Stimulated activated CD4-positive, alpha-beta T cell treated with anti-CD3 and anti-CD28 coated beads, TNF-alpha, amount 100 ng/mL, for 4 hours (primary cell): Measurements from ENCODE around the gene CADPS.

Experiments used
- DNase-seq, 3 experiments: peaks; one replicate each; pipeline ENCODE4 v3.0.0-alpha.2; 2020; ENCODE audit warnings: low read depth in 3 of 3

CADPS gene

GRCh38 chr3:62376906-62377877 lies 498.0 kb downstream of the CADPS start:
- DNase-seq: no peak

DNA sequence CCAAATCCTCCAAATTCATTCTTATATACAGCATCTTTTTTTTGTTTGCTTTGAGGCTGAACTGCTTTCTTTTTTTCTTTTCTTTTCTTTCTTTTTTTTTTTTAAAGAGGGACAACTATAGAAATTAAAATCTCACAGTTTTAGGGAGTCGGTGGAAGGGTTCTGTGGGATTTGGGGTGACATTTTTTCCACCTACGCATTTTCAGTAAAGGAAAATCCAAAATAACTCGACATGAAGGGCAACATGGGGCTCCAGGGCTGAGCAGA lies 498.8 kb downstream of the CADPS start:
- no peak for DNase-seq

DNA sequence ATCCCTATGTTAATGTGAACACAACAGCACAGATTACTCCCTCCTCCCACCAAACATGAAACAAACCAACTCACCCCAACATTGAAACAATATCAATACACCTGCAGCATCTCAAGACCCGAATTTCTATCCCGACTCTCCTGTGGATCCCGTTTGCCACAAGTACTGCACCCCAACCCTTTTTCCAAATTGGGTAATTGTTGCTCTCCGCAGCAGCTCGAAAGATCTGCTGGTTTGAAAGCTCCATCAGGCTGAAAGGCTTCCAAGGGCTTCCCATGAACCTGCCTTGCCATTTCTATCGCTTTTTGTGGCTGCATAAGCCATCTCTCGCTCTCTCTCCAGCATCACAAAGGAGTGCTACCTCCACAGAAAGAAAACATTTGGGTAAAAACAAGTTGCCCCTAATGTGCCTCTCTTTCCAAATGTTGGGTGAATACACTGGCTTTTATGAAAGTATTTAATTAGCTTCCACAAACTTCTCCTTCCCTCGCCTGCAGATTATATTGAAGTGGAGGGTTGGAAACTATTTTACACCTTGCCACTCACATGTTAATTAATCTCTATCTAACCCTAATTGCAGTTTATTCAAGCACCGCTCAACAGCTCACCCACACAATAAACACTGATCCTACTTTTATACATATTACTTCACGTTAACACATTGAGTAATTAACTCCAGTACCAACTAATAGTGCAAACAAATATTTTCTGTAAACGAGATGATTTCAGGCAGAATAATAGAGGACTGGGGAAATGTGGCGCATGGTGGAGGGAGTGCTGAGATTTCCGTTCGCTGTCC lies 499.4 kb downstream of the CADPS start:
- no peak for DNase-seq

DNA sequence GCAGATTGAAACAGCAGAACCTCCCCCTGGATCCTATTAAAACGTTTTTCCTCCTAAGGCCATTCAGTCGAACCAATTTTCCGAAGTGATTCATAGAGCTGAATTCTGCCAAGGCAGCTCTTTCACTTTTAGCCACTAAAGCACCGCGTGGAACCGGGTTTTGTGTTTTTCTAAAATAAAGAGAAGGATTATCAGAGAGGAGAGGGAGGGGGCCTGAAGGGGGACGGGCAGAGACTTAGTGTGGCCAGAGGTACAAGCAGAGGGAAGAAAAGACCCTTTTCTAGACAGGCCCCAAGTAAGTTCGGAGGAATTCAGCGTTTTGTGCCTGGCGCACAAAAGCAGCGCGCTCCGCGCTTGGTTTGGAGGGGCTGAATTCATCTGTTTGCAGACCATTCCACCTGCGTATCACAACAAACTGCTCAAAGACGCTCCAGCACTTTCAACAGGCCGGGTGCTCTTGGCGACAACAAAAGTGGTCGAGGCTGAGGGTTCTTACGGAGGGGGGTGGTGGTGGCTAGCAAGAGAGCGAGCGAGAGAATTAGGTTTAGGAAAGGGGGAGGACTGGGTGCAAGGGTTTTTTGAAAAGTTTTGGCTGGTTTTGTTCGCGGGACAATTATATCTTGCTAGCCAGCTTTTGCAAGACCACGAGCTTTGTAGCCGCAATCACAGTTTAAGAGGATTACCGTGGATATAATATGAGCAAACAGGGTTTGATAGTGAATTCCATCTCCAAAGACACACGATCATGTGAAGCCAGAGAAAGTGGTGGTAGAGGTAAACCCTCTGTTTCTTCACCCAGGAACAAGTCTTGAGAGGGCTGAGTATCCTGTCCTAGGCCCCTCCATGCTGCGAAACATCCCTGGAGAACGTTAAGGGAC lies 500.6 kb downstream of the CADPS start:
- no peak for DNase-seq

DNA sequence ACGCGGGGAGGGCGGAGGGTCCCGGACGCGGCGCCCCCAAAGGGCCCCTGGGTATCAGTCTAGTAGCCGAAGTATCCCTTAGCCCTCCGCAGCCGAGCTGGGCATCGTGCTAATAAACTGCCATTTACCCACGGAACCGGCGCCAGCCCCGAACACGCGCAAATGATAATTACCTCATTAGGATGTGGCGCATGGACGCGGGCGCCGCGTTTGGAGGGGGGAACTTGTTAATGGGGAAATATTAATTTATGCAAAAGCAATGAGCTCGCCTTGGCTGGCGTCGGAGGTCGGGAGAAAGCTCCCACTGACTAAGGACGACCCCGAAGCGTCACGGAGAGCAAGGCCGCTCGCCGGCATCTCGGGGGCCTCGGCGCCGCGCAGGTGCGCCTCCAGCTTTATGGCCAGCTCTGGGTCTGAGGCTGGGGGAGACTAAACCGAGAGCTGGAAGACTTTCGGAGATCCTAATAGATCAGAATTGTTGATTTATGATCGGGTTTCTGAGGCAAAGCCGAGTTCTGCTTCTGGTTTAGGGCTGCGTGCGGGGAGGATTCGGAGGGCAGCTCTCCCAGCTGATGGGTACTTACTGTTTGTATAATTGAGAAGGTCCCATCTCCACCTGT lies 501.4 kb downstream of the CADPS start:
- DNase-seq: no peak

- DNase-seq: no peak
Measured at GRCh38 chr3:62373215-62373614, 502.0 kb downstream of the CADPS start, which contains the start of gene FEZF2. Gene FEZF2 (minus strand): TSS chr3:62373550. CDS start chr3:62372868, 682 bp downstream.

- DNase-seq: no peak
Measured at GRCh38 chr3:62372621-62373041, 502.6 kb downstream of the CADPS start.

GRCh38 chr3:62371720-62372591 lies 503.3 kb downstream of the CADPS start:
- no peak for DNase-seq

GRCh38 chr3:62370858-62371719 lies 504.1 kb downstream of the CADPS start:
- no peak for DNase-seq

DNA sequence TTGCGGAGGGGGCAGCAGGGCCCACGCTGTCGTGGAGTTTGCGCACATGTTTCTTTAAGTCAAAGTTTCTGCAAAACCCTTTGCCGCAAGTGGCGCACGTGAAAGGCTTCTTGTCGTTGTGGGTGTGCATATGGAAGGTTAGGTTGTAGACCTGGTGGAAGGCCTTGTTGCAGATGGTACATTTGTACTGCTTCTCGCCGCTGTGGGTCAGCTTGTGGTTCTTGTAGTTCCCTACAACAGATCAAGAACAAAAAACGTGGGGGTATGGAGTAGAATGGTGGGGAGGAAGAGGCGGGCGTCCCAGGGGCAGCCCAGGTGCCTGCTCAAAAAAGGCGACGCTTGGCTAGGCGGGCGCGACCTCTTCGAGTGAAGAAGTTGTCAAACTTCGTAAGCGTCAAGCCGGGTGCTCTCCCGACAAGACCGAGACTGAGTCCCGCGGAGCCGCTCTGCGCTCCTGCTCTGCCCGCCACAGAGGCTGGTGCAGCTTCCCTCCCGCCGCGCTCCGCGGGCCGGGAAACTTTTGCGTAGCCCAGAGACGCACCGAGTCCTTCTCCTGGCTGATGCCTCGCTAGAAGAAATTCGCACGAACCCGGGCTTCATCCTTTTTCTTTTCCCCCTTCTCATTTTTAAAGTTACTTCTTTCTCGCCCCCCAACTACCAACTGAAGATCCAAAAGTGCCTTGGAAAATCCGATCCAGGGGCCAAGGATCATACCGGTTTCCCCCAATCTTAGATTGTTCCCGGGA lies 504.9 kb downstream of the CADPS start:
- no peak for DNase-seq

GRCh38 chr3:62369476-62369743 lies 505.8 kb downstream of the CADPS start:
- no peak for DNase-seq

DNA sequence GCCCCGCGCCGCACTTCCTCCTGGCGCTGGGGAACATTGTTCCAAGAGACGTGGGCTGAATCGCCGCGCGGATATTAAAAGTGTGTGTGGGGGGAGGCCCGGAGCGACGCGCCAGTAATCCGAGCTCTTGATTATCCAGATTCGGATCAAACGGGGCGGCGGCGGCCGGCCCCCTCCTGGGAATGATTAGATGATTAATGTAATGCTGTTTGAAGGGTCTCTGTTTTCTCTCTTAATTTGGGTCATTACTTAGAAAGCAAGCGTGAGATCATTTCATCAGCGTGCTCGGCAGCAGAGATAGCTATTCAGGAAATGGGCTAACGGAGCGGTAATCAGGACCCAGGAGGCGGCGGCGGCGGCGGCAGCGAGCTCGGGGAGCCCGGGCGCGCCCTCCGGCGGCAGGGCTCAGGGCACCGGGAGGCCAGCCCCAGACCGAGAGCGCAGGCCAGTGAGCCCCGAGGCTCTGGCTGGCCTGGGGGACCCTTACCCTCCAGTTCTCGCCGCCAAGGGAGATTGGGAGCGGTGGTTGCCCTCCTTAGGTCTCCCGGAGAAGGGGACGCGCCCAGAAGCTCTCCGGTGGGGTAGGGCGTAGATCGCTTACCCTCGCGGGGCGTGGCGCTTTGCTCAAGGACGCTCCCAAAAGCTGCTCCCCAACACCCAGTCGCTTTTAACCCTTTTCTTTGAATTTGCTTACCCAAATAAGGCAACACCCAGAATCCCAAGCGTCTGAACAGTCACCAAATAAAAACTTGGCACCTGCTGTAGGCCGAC lies 506.3 kb downstream of the CADPS start:
- no peak for DNase-seq

DNA sequence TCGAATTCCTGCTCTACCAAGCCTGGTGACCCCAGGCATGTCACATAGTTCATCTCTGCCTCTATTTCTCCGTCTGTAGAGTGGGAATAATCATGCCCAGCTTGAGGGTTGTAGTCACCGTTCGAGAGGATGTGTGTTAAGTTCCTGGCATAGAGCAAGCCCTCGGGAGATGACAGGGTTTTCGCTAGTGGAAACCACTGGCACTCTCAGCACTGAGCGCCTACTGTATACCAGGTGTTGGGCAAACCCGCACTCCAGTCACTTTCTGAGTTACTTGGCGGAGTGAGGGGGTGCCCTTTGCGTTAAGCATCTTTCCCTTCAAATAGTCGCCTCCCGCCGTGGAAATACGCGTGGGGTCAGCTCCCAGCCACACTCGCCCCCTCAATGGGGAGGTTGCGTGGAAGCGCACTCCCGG lies 506.9 kb downstream of the CADPS start:
- DNase-seq: no peak

DNA sequence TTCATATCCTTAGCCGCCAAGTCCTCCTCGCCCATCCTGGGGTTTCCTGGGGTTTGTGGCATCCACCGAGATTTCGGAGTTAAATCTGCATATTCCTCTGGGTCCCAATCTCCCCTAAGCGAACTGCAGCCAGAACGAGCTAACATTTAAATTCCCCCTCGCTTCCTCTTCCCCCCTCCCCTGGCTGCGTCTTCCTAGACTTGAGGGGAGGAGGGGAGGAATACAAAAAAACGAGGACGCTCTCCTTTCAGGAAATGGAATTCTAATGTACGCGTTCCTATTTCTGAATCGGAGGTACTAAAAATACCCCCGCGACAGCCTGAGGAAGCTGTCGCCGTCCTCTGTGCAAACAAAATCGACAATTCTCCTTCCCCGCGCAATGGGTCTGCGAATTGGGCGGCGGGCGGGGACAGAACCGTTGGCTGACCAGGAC lies 507.4 kb downstream of the CADPS start:
- no peak for DNase-seq

DNA sequence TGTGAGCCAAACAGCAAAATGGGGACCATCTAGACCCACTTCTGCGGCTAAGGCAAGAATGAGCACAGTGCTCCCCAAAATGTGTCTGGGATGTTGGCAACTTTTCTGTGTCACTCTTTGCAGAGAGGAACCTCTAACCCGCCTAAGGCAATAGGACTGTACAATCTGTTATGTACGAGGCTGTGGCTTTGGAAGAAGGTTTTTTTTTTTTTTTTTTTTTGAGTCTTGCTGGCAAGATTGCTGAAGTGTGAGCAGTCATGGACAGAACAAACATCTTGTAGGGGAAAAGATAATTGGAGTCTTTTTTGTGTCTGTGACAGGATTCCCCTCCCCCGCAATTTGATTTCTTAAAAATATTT lies 509.1 kb downstream of the CADPS start:
- DNase-seq: no peak

DNA sequence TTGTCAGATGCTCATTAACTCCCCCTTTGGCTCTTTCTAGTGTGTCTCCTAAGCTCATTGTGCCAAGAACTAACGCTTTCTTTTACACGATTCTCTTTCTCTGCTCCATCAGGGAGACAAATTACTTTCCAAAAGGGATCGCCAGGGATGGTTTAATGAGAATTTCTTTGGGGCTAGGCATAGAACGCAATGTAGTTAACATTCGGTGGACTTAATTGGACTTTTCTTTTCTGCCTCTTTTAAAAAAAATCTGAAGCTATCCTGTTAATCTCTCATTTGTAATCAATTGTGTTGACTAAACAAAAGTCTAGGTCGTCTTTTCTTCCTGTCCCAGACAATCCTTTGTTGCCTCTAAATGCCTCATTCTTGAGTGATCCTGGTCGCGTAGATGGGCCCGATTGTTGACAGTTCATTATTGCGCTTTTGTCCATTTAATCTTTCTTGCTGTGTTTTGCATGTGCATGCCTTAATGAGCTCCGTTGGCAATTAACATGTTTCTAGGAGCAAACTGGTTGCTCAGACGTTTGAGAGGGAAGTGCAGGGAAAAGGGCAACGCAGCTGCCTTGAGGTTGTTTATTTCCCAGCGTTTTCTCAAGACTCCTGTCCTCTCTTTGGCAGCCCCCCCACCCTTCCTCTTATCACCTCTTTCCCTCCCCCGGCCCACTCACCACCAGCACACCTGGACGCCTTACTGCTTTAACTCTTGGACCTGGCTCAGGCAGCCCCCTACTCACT lies 509.7 kb downstream of the CADPS start:
- no peak for DNase-seq

GRCh38 chr3:62364191-62364590 lies 511.0 kb downstream of the CADPS start:
- no peak for DNase-seq

GRCh38 chr3:62363275-62363674 lies 511.9 kb downstream of the CADPS start:
- no peak for DNase-seq
